ENCODE measurements around the gene HIVEP1. TPM values are rescaled to one million over a fixed set of nuclear protein-coding genes. Genes with fewer than 3 reads are reported as not detected.

The HIVEP1 gene
- polyA plus RNA-seq, 3 donors: 1.7 to 8.7 (median 2.7) TPM

- Histone ChIP-seq H2AFZ (ENCODE audit: insufficient read depth, low read depth, low read length, poor library complexity, severe bottlenecking) (no peak overlapping the region), H3K27me3 (ENCODE audit: control insufficient read depth in 2 of 2, insufficient read depth in 2 of 2, low read length in 2 of 2) (no peaks in the 10 kb centered on the region), H3K9ac (ENCODE audit: insufficient read depth, low read length, poor library complexity, severe bottlenecking) (no peak overlapping the region), H3K4me3 (replicated peaks in 1 of 3; ENCODE audit: low read depth in 2 of 3, low read length in 3 of 3) (no peak overlapping the region), H3K4me2 (replicated peaks; ENCODE audit: extremely low read depth, low read length, poor library complexity, severe bottlenecking) (no peak overlapping the region), H3K79me2 (ENCODE audit: insufficient read depth, low read length) (no peaks in the 10 kb centered on the region), H3K27ac (ENCODE audit: low read depth in 1 of 2, low read length in 2 of 2) (no peak overlapping the region), H3K9me3 (replicated peaks in 1 of 2; ENCODE audit: control insufficient read depth in 1 of 2, insufficient read depth in 1 of 2, low read length in 2 of 2) (peaks cover 0 to 7% of the 10 kb centered on the region in 2 donors), H4K20me1 (ENCODE audit: insufficient read depth, low read length) (no peaks in the 10 kb centered on the region), H3K36me3 (replicated peaks in 1 of 2; ENCODE audit: control insufficient read depth in 1 of 2, insufficient read depth in 2 of 2, low read length in 2 of 2) (peaks cover 3 to 18% of the 10 kb centered on the region in 2 donors), H3K4me1 (ENCODE audit: control insufficient read depth in 1 of 2, insufficient read depth in 2 of 2, low read length in 2 of 2) (peaks cover 0 to 5% of the 10 kb centered on the region in 2 donors)
- WGBS (ENCODE audit: insufficient coverage): 100% methylated on average over 4 of the region's 4 CpGs
- peaks cover 7% of the 10 kb centered on the region for H3K4me1 Mint-ChIP-seq
- H3K27me3 Mint-ChIP-seq (ENCODE audit: low read depth in 3 of 3): peaks cover 0 to 1% (median 0%) of the 10 kb centered on the region in 3 donors
- H3K36me3 Mint-ChIP-seq: peaks cover 38 to 39% of the 10 kb centered on the region in 2 donors
- intact Hi-C loops (cut with micrococcal nuclease): no loop called here
- H3K27ac Mint-ChIP-seq: peak overlapping the region in 1 of 7 donors; percentile 5
- H3K9me3 Mint-ChIP-seq: peaks cover 0 to 8% (median 4%) of the 10 kb centered on the region in 7 donors
- no peak overlapping the region for H3K4me3 Mint-ChIP-seq
- no peak for TF ChIP-seq CTCF (IDR thresholded peaks at IDR 0.05)
- DNase-seq: no peak
Measured at GRCh38 chr6:12138936-12139335, 126.8 kb downstream of the HIVEP1 start.

- no peaks in the 10 kb centered on the region for H3K4me1 ChIP-seq (ENCODE audit: control insufficient read depth in 1 of 2, insufficient read depth in 2 of 2, low read length in 2 of 2)
- no peaks in the 10 kb centered on the region for H4K20me1 ChIP-seq (ENCODE audit: insufficient read depth, low read length)
- Mint-ChIP-seq H3K27ac (no peak overlapping the region), H3K4me1 (no peaks in the 10 kb centered on the region), H3K27me3 (ENCODE audit: low read depth in 3 of 3) (peaks cover 0 to 1% (median 0%) of the 10 kb centered on the region in 3 donors), H3K4me3 (no peak overlapping the region), H3K9me3 (peaks cover 0 to 6% (median 0%) of the 10 kb centered on the region in 7 donors), H3K36me3 (peaks cover 4 to 6% of the 10 kb centered on the region in 2 donors)
- no peaks in the 10 kb centered on the region for H3K36me3 ChIP-seq (replicated peaks in 1 of 2; ENCODE audit: control insufficient read depth in 1 of 2, insufficient read depth in 2 of 2, low read length in 2 of 2)
- intact Hi-C loops (cut with micrococcal nuclease): no loop called here
- H3K9me3 ChIP-seq (replicated peaks in 1 of 2; ENCODE audit: control insufficient read depth in 1 of 2, insufficient read depth in 1 of 2, low read length in 2 of 2): no peaks in the 10 kb centered on the region
- no peak overlapping the region for H3K4me3 ChIP-seq (replicated peaks in 1 of 3; ENCODE audit: low read depth in 2 of 3, low read length in 3 of 3)
- no peak overlapping the region for H3K4me2 ChIP-seq (replicated peaks; ENCODE audit: extremely low read depth, low read length, poor library complexity, severe bottlenecking)
- H3K9ac ChIP-seq (ENCODE audit: insufficient read depth, low read length, poor library complexity, severe bottlenecking): no peak overlapping the region
- no peak for TF ChIP-seq CTCF (IDR thresholded peaks at IDR 0.05)
- no peak overlapping the region for H2AFZ ChIP-seq (ENCODE audit: insufficient read depth, low read depth, low read length, poor library complexity, severe bottlenecking)
- H3K79me2 ChIP-seq (ENCODE audit: insufficient read depth, low read length): no peaks in the 10 kb centered on the region
- H3K27me3 ChIP-seq (ENCODE audit: control insufficient read depth in 2 of 2, insufficient read depth in 2 of 2, low read length in 2 of 2): no peaks in the 10 kb centered on the region
- DNase-seq: no peak
- no peak overlapping the region for H3K27ac ChIP-seq (ENCODE audit: low read depth in 1 of 2, low read length in 2 of 2)
- WGBS (ENCODE audit: insufficient coverage): 50% methylated on average over 2 of the region's 6 CpGs
Measured at GRCh38 chr6:12147557-12148316, 135.6 kb downstream of the HIVEP1 start.
